Measurements from ENCODE around the gene KCNJ6. TPM values are rescaled to one million over a fixed set of nuclear protein-coding genes. Genes with fewer than 3 reads are reported as not detected.

KCNJ6 gene
- total and polyA plus RNA-seq, 10 of the 15 experiments (the other 5 are each of a cell fraction or from before 2014, with no cell fraction given): 0.03 to 0.07 (median 0.04) TPM; not detected in 7

- Histone ChIP-seq H3K4me1 (ENCODE audit: control insufficient read depth, insufficient read depth, low read length) (no peaks in the 10 kb centered on the region), H3K9me3 (replicated peaks; ENCODE audit: control insufficient read depth, insufficient read depth, low read length) (no peaks in the 10 kb centered on the region), H3K9ac (ENCODE audit: control insufficient read depth, insufficient read depth, low read length) (no peak overlapping the region), H2AFZ (ENCODE audit: control insufficient read depth, low read depth, low read length) (no peak overlapping the region), H3K4me3 (no peak overlapping the region), H3K36me3 (ENCODE audit: control insufficient read depth in 2 of 2, insufficient read depth in 2 of 2, low read length in 1 of 2) (no peaks in the 10 kb centered on the region), H3K79me2 (ENCODE audit: control insufficient read depth, insufficient read depth, low read length) (no peaks in the 10 kb centered on the region), H3K27ac (ENCODE audit: control insufficient read depth, insufficient read depth) (no peak overlapping the region), H4K20me1 (ENCODE audit: control insufficient read depth, insufficient read depth) (no peaks in the 10 kb centered on the region), H3K27me3 (replicated peaks in 1 of 2; ENCODE audit: control insufficient read depth in 2 of 2, insufficient read depth in 2 of 2, low read length in 1 of 2) (no peaks in the 10 kb centered on the region), H3K4me2 (ENCODE audit: control insufficient read depth, insufficient read depth) (no peak overlapping the region)
- DNase-seq (ENCODE audit: low read depth, low spot score) (no peak), ATAC-seq (no peak), FAIRE-seq (no peak)
- ChIA-PET POLR2A (no interaction called here), SMC1A (ENCODE audit: uncharacterized antibody, unreplicated experiment) (interaction anchor here (0.6 to 1.4 kb wide), 2 partner anchors 8 to 553 kb away, joined by 3 to 5 read pairs; no protein-coding TSS in a partner anchor), CTCF (no interaction called here), RAD21 (ENCODE audit: unreplicated experiment) (no interaction called here)
- no peak for TF ChIP-seq SMARCA5 (IDR thresholded peaks at IDR 0.05)
- no peak for TF ChIP-seq ZSCAN29 (IDR thresholded peaks at IDR 0.05)
- TF ChIP-seq GABPA (IDR thresholded peaks at IDR 0.05; ENCODE audit: low read depth): no peak
- TF ChIP-seq ESRRA (IDR thresholded peaks at IDR 0.05; ENCODE audit: low read length): no peak
- TF ChIP-seq NFXL1 (IDR thresholded peaks at IDR 0.05; ENCODE audit: borderline replicate concordance): no peak
- TF ChIP-seq, protein P1, sequence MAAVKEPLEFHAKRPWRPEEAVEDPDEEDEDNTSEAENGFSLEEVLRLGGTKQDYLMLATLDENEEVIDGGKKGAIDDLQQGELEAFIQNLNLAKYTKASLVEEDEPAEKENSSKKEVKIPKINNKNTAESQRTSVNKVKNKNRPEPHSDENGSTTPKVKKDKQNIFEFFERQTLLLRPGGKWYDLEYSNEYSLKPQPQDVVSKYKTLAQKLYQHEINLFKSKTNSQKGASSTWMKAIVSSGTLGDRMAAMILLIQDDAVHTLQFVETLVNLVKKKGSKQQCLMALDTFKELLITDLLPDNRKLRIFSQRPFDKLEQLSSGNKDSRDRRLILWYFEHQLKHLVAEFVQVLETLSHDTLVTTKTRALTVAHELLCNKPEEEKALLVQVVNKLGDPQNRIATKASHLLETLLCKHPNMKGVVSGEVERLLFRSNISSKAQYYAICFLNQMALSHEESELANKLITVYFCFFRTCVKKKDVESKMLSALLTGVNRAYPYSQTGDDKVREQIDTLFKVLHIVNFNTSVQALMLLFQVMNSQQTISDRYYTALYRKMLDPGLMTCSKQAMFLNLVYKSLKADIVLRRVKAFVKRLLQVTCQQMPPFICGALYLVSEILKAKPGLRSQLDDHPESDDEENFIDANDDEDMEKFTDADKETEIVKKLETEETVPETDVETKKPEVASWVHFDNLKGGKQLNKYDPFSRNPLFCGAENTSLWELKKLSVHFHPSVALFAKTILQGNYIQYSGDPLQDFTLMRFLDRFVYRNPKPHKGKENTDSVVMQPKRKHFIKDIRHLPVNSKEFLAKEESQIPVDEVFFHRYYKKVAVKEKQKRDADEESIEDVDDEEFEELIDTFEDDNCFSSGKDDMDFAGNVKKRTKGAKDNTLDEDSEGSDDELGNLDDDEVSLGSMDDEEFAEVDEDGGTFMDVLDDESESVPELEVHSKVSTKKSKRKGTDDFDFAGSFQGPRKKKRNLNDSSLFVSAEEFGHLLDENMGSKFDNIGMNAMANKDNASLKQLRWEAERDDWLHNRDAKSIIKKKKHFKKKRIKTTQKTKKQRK (IDR thresholded peaks at IDR 0.05; ENCODE audit: low read depth, low read length): no peak
- no peak for TF ChIP-seq LARP7 (IDR thresholded peaks at IDR 0.05)
- TF ChIP-seq KAT2A (conservative IDR thresholded peaks at IDR 0.05; ENCODE audit: control insufficient read depth, low read depth, low read length): no peak
- WGBS (ENCODE audit: insufficient coverage, insufficient replicate concordance, low lambda C conversion rate, missing lambda C conversion rate): 0% methylated on average over 2 of the region's 2 CpGs
- intact Hi-C loops (cut with micrococcal nuclease; ENCODE audit: unreplicated experiment): no loop called here
- no TSS peak for BruUV-seq (replicated peaks)
- in situ Hi-C loops (cut with MboI): loop anchor here (10.0 kb wide), 1 partner anchor 55 kb away; no protein-coding TSS in a partner anchor
These were observed 116.2 kb downstream of the KCNJ6 start for GRCh38 chr21:37800057-37800455.

Data from GM12878 (cell line).